Hippocampal formation (tissue), 2 donors: ENCODE measurements around the gene TMEM107.

Source experiments
- DNase-seq, 2 donors: peaks; one replicate each; lab custom pipeline; 2025; lab: John Stamatoyannopoulos, UW

Gene TMEM107

DNA sequence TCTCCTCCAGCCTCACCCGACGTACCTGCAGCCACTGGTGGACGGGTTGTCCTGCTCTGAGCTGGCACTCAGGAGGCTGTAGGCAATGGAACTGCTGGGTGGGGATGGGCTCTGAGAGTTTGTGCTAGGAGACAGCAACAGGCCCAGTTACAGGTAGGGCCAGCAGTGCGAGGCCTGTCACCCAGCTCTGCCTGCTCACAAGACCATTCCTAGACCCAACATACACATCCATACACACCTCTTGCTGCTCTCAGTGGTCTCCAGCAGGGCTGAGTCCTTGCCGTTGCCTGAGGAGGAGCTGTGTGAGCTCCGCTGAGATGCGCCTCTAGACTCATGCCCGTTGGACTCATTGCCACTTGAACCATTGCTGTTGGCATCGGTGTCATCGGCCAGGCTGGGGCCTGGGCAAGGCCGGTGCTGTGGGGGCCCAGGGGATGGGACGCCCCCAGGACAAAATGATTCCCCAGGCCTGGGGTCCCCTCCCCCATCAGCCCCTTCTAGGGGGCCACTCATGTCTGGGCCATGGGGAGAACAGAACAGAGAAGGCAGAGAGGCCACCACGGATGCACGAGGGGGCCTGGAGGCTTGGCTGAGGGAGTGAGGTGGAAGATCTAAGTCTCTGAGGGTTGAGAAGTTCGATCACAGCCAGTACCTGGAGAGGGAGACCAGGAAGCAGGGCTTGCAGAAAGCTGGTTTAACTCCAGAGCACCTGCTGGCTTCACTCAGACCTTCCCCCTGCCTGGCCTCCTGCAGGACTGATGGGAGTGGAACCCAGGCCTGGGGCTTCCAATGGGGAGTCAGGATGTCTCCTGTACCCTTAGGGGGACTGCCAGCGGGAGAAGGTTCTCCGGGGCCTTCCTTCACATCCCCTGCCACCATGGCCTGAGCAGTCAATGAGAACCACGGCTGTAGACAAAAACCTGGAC lies 25.7 kb downstream of the TMEM107 start:
- DNase-seq = no peak

DNA sequence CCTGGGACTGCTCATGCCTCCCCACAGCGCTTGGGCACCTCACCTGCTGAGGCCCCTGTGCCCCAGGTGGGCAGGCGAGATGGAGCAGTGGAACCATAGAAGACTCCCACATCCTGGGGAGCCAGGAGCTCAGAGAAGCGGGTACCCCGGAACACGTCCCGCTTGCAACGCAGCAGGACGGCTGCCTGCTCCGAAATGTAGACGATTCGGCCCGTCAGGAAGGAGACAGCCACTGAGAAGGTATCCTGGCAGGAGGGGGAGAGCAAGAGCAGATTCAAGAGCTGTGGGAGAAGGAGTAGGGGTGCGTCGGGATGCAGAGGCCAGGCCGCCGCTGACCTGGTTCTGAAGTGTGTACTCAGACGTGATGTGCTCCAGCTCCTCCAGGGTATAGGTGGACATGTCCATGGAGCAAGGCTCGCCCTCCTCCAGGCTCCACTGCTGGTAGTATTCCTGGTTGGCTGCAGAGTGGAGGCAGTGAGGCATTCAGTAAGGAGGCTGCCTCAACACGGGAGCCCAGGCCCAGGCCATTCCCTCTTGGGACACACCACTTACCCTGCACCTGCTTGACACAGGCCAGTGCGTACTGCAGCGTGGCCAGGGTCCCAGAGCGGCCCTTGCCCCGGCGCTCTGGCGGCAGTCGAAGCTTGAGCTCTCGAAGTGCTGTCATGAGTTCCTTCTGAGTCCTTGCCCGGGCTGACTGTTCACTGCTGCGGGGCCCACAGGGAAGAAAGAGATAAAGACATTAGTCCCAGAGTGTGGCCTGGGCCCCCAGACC lies 26.6 kb downstream of the TMEM107 start:
- DNase-seq = no peak

DNA sequence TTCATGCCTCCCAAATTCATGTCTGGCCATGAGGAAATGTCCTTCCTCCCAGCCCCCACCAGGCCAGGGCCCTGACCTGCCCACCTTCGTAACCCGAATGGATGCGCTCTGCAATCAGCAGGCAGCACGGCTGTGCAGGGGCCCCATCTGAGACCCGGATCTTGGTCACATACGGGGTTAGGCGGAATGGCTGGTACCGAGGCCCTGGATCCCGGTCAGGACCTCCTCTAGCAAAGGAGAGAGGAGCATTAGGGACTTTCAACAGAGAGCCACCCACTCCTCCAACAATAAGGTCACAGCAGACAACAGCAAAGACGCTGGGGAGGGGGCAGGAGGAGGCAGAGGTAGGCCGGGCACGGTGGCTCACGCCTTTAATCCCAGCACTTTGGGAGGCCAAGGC lies 27.6 kb downstream of the TMEM107 start:
- no peak for DNase-seq

- no peak for DNase-seq
These were observed 28.3 kb downstream of the TMEM107 start for GRCh38 chr17:8147805-8148404.

DNA sequence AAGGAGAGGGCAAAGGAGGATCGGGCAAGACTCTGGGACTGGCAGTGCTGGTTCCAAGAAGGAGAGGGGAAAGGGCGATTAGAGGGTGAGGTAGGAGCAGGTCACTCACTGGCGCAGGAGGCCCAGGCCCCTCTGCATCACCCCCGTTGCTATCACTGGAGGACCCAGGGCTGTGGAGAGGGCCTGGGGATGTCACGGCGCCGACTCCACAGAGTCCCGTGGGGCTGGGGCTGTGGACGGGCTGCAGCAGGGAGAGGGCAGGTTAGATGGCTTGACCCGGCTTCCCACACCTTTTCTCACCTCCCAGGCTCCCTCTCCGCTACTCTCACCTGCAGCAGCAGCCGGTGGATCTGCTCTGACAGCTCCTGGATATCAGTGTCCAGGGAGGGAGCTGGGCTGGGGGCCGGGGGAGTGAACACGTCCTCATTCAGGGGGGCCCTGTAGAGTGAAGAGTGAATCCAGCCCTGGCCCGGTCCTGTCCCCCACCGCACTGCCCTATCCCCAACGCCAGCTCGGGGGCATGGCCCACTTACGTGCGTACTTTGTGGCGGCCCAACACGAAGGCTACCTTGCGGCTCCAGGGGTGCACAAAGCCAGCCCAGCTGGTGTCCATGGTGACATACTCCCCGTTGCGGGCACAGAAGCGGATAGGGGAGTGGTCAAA lies 28.9 kb downstream of the TMEM107 start:
- no peak for DNase-seq

- DNase-seq = no peak
These were observed 29.6 kb downstream of the TMEM107 start for GRCh38 chr17:8146381-8147140.

GRCh38 chr17:8145811-8146210 lies 30.4 kb downstream of the TMEM107 start:
- no peak for DNase-seq

DNA sequence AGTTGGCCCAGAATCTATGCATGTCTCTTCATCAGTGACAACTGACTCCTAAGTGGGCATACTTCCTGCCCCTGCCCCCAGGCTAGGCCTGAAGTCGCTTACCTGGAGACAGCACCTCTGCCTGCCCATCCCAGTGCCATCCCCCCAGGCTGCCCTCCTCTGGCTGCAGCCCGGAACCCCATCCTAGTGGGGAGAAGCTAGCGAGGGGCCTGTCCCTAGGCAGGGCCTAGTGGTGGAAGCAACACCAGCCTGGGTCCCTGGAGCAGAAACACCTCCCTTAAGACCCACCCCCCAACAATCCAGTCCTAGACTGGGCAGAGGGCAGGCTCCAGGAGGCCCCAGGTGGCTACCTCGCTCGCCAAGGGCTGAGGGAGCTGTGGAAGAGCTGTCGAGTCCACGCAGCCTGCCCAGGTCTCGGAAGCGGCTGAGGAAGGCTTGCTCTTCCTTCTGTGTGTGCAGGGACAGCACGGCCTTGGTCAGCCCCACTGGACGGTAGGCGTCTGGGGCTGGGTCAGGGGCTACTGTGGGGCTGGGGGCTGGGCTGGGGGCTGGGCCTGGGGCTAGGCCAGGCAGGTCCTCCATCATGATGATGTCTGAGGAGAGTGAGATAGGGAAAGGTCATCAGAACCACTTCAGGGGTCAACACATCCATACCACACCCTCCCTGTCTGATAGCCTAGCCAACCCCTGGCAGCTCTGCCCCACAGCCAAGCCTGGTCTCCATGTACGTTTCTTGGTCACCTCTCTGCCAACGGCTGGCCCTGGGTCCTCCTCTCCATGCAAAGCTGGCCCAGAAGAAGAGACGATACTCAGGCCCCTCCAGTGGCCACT lies 31.6 kb downstream of the TMEM107 start:
- DNase-seq = no peak

DNA sequence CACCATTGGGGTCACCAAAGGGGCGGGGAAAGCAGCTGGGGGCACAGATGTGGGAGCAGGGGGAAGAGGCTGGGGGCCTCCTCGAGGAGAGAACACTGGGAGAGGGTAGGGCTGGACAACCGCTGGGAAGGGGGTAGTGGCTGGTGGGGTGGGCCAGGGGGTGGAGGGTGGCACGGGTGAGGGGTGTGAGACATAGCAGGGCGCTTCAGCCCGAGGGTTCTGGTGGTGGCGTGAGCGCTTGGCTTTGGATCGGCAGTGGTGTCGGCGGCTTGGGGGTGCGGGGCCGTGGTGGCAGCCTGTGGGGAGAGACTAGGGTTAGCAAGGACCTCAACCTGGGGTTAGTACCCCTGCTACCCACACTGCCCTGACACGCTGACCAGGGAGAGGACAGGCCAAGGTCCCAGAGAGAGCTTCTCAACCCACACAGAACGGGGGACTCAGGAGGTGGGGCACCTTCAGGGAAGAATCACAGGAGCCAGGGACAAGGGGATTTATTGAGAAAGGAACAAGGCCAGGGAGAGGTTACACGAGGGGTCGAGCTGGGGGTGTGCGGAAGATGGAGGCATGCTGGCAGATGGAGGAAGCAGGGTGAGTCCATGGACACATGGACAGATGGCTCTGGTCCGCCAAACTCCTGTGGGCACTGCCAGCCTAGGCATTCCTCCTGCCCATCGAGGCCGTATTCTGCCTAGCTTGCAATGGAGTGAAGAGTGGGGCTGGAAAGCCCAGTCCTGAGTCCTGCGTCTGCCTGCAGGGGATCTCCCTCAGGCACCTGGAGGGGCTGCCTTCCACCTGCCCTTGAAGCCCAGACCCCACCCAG lies 32.4 kb downstream of the TMEM107 start:
- no peak for DNase-seq

- DNase-seq = no peak
These were observed 33.1 kb downstream of the TMEM107 start for GRCh38 chr17:8142887-8143580.

DNA sequence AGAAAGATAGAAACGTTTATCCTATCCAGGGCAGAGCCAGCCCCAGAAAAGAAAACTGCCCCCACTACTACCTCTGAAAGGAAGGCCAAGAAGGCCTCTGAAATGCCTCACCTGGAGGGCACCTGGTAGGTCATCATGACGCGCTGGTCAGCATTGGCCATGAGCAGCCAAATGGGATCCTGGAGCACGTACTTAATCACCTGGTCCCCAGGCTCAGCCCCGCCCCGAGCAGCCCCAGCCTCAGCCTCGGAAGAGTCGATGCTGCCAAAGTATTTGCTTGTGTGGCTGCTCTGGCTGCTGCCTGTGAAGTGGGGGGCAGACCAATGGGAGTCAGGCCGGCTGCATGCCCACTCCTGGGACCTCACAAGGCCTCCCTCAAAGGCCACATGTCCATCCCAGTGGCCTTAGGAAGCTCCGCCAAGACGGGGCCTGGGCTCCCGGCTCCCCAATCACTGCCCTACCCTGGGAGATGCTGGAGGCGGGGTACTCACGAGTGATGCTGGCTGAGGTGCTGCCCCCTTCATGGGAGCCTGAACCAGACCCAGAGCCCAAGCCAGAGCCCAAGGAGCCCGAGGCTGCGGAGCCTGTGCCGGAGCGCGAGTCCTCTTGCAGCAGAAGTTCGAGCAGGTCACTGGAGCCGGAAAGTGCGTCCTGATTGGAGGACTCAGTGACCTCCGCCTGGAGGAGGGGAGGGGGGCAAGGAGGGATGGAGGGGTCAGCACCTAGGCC lies 33.9 kb downstream of the TMEM107 start:
- DNase-seq = no peak

- DNase-seq = no peak
These were observed 34.4 kb downstream of the TMEM107 start for GRCh38 chr17:8141741-8142140.

GRCh38 chr17:8141045-8141444 lies 35.1 kb downstream of the TMEM107 start:
- no peak for DNase-seq

GRCh38 chr17:8140065-8141029 lies 35.8 kb downstream of the TMEM107 start:
- no peak for DNase-seq

- peak; percentile 87 to 88 for DNase-seq
These were observed 37.4 kb downstream of the TMEM107 start for GRCh38 chr17:8138672-8139371.

- no peak for DNase-seq
These were observed 37.9 kb downstream of the TMEM107 start for GRCh38 chr17:8138374-8138671.
